GM18505 (cell line): Measurements from ENCODE around the gene PLA1A.

Source experiments
- ATAC-seq: cut with Tn5 transposase; IDR thresholded peaks from one replicate; pipeline ENCODE4 v1.9.1; 2021; ENCODE audit not compliant: unreplicated experiment
- POLR2A ChIP-seq: IDR thresholded peaks from 4 replicates; pipeline ENCODE4 v1.6.1; 2011; ENCODE audit warnings: borderline replicate concordance; ENCODE audit not compliant: insufficient read depth, insufficient read length; ENCODE audit errors: extremely low read depth

PLA1A gene

DNA sequence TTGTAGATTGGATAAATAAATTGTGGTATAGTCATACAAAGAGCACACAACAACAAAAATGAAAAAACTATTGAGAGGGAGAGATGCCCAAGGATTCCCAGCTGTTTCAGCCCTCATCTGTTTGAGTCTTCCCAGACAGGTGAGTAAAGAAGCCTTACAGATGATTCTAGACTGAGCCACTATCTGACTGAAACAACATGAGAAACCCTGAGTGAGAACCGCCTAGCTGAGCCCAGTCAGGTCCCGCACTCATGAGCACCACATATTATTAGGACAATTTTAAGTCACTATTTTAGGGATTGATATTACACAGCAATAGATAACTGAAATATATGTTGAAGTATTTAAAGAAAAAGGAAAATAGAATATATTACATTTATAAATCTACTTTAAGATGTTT lies 43.7 kb downstream of the PLA1A start:
- no peak for ATAC-seq
- no peak for TF ChIP-seq POLR2A

DNA sequence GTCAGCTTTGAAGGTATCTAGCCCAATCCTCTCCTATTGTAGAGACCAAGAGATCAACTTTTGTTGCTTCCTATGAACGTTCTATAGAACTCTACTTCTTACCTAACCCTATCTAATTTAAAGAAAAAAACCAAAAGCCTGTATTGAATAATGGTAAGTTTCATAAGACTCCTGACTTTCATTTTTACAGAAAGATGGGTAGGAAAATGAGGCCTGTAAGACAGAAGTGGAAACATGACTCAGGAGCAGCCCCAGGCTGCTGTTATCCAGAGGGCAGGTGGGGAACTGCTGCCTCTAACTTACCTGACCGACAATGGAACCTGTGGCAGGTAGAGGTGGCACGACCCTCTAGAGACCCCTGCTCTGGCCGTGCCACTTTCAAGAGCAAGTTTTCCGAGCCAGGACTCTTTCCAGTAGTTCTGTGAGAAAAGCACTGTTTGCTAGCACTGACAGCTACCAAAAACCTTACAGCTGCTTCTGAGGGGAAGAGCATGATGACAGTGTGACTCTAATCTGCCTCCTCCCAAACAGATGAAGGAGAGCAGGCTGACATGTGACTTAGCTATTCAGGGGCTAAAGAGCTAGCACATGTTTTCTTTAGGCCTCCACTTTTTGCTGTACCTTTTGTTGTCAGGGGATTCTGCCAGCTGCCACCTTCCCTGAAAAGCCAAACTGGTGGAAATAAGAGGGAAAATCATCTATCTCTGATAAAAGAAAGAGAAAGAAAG lies 45.2 kb downstream of the PLA1A start:
- no peak for ATAC-seq

DNA sequence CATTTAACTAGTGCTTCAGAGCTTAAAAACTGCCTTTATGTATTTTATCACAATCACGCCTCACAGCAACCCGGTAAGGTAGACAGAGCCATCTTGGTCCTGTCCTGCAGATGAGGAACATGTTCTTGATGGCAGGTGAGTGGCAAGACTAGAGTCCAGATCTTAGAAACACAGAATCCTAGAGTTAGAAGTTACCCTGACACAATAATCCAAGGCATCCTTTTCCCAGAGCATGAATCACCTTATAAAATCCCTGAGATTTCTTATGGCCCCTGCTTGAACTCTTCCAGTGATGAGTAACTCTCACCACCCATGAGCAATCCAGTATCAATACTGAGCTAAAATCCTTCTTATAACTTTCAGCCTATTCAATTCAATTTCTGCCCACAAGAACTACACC lies 45.8 kb downstream of the PLA1A start:
- no peak for ATAC-seq
- TF ChIP-seq POLR2A = no peak

More for the DNA sequence above, 45.2 kb downstream of the PLA1A start:
- no peak for TF ChIP-seq POLR2A

GRCh38 chr3:119644481-119644880 lies 46.8 kb downstream of the PLA1A start:
- TF ChIP-seq POLR2A = no peak
- no peak for ATAC-seq

DNA sequence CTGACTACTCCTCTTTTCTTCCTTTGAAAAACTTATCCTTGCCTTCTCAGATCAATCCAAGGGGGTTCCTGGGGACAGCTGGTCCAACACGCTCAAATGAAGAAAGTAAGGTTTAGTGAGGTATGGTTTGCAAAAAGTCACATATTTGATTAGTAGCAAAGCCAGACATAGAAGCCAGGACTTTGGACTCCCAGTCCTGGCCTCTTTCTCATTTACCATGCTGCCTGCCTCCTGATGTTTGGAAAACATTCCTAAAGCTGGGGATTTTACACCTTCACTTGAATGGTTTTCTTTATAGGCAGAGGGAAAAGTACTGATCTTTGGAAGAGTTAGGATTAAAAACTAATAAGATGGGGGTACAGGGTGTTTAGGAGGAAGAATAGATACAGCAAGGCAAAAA lies 48.1 kb downstream of the PLA1A start:
- ATAC-seq = no peak
- TF ChIP-seq POLR2A = no peak

DNA sequence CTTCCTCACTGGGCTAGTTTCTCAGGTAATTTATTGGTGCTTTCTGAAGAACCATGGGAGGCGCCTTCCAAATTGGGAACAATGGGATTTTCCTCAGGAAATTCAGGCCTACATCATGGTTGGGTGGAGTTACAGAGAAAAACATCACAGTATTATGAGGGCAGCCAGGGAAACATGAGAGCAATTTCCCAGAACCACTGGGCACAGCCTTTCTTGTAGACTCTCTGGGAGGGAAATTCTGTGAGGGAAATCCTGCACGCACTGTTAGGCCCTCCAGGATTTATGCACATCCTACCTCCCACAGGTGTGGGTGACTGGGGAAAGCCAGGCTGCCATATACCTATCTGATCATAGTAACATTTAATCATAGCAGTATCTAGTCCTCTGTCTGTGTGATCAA lies 49.5 kb downstream of the PLA1A start:
- no peak for TF ChIP-seq POLR2A
- no peak for ATAC-seq

DNA sequence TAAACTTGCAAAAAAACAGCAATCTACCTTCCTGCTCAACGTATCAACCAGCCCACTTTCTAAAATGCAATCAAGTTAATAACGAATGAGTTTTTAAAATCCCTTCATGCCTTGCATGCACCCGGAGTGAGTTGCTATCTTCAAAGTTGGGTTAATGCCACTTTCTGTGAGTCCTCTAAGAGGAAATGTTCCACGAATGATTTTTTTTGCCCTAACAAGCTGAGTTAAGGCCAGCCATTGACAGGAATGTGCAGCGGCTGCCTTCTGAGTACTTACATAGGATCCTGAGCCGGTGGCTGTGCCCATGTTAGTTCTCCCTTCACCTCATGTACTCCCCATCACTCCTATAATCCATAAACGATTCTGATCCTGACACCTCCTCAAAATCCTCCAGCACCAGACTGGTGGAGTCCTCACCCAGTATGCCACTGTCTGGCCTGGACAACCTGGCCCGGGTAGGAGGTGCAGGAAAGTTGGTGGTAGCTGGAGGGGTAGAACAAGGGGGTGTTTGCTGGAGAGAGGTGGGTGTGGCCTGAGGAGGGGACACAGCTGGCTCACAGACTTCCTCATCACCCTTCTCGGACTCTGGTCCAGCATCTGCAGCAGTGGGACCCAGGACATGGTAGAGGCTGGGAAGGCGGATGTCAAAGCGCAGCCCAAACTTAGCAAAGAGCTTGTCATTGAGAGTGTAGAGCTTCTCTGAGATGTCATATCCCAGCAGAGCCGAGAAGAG lies 50.3 kb downstream of the PLA1A start:
- ATAC-seq = no peak
- no peak for TF ChIP-seq POLR2A

DNA sequence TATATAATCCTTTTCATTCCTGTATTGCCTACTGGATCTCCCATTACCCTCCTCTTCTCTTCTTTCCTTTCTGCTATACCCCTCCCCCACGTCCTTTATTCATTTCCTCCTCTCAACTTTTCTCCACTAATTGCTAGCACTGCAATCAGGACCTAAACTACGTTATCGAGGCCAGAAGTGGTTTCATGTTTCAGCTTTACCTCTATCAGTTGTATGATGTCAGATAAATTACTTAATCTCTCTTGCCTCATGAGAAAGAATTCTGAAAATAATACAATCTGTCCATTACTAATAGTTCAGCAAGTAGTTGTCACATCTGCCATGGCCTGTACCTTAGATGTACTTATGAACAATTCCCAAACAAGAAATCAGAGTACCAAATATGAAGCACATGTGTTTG lies 52.1 kb downstream of the PLA1A start:
- no peak for ATAC-seq
- TF ChIP-seq POLR2A = no peak

DNA sequence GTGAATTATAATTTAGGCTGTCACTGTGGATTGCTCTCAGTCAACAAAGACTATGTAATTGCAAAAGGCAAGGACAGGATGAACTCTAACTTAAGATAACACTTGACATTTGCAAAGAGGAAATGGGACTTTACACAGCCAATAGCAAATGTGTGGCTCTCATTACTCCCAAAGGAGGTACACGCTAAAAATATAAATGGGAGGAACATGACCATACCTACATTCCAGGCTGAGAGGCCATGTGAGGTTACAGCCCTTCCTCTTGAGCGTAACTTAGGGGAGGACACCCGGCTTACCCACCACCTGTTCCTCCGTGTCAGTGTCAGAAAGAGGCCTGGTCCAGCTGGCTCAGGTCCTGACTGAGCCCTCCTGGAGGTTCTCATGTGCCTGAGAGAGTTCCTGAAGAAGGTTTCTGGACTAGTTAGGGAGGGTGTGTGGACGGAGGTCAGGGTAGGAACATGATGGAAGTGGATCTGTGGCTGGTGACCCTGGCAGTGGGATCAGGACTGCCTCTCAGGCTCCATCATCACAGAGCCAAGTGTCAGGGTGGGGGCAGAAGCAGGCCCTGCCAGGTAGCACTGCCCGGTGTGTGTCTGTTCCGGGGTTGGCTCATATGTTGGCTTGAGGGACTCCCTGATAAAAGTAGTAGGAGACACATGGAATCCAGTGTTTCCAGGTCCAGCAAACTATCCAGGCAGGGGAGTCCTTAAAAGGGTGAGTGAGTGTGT lies 54.8 kb downstream of the PLA1A start:
- TF ChIP-seq POLR2A = no peak
- ATAC-seq = no peak

GRCh38 chr3:119653876-119654275 lies 56.2 kb downstream of the PLA1A start:
- no peak for ATAC-seq
- no peak for TF ChIP-seq POLR2A

DNA sequence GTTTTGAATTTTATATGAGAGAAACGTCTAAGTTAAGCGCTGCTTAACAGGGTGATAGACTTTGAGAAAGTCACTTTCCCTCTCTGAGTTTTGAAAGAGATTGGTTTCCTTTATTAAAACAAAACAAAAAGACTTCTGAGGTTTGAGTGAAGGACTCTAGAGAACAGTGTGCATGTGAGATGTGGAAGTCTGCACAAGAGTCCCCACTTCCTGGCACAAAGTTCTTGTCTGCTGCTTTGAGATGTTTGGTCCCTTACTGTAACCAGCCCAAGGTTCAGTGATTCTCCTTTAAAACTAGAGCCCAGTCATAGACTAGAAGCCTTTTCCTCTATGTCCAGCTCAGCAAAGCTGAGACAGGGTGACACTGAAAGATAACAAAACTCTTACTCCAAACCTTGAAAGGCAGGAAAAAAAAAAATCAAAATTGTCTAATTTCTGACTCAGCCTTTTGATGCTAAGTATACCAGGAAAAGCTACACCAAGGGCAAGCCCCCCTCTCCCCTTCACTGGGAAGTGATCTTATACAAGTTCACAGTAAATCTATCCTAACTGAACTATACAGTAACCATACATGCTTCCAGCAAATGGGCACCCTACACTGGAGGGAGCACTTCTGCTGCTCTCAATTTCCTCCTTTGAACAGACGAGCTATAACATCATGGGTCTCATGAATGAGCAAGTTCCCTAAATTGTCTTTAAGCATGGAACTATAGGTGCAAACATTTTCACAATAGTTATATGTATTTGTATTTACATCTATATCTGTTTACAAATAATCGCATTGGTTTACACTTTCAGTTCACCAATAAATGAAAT lies 60.4 kb downstream of the PLA1A start:
- no peak for ATAC-seq

DNA sequence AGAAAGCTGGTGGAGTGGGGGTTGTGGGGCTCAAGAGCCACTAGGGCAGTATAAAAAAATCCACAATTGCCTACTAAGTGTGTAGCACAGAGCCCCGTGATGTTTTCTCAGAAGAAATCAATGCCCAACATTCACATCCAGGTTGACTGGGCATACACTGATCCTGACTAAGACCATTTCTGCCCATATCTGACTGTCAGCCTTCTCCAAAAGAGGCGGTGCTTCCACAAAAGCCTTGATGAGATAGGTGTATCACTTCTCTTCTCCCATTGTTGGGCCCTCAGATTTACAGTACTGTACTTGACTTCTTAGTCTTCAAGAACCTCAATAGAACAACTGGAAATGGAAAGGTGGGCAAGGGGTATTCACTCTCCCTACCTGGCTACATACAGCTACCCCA lies 61.3 kb downstream of the PLA1A start:
- ATAC-seq = no peak
- TF ChIP-seq POLR2A = no peak

More for the DNA sequence above, 60.4 kb downstream of the PLA1A start:
- TF ChIP-seq POLR2A = no peak
